GM10847 (cell line): Measurements from ENCODE around the gene SYT3.

Experiments
- POLR2A ChIP-seq: IDR thresholded peaks from 2 replicates; pipeline ENCODE4 v1.6.1; 2011; ENCODE audit not compliant: insufficient read length; ENCODE audit errors: extremely low read depth

SYT3 gene

GRCh38 chr19:50639121-50640112 is at the start of gene SYT3:
Gene SYT3 (minus strand): TSS chr19:50639881. CDS start chr19:50637411, 2,470 bp downstream.
- no peak for TF ChIP-seq POLR2A

- TF ChIP-seq POLR2A = no peak
Measured at GRCh38 chr19:50688766-50689165, 49.1 kb upstream of the SYT3 start.

GRCh38 chr19:50686310-50687032 is 46.8 kb upstream of the SYT3 start:
- no peak for TF ChIP-seq POLR2A

- no peak for TF ChIP-seq POLR2A
Measured at GRCh38 chr19:50679177-50680125, 39.8 kb upstream of the SYT3 start.

- no peak for TF ChIP-seq POLR2A
Measured at GRCh38 chr19:50678323-50678722, 38.6 kb upstream of the SYT3 start.

- TF ChIP-seq POLR2A = no peak
Measured at GRCh38 chr19:50677636-50678035, 38.0 kb upstream of the SYT3 start.

GRCh38 chr19:50676625-50677197 is 37.0 kb upstream of the SYT3 start:
- TF ChIP-seq POLR2A = no peak

- no peak for TF ChIP-seq POLR2A
Measured at GRCh38 chr19:50673118-50673517, 33.4 kb upstream of the SYT3 start.

- TF ChIP-seq POLR2A = no peak
Measured at GRCh38 chr19:50670102-50670380, 30.4 kb upstream of the SYT3 start.

GRCh38 chr19:50669302-50670101 is 29.8 kb upstream of the SYT3 start:
- TF ChIP-seq POLR2A = no peak

GRCh38 chr19:50668879-50669278 is 29.2 kb upstream of the SYT3 start:
- TF ChIP-seq POLR2A = no peak

GRCh38 chr19:50668416-50668815 is 28.7 kb upstream of the SYT3 start:
- TF ChIP-seq POLR2A = no peak

- no peak for TF ChIP-seq POLR2A
Measured at GRCh38 chr19:50667759-50668231, 28.1 kb upstream of the SYT3 start.
